Activated T-cell treated with anti-CD3 and anti-CD28 coated beads, Interleukin-2, amount 50 U/mL, for 1 hour (primary cell): ENCODE data around the gene KIF20B.
"Not testable (repeated sequence)": the region's sequence is repeated elsewhere in the genome, so short reads cannot be mapped to it uniquely, and the experiment has no call there.

Experiments
- DNase-seq: peaks from one replicate; pipeline ENCODE4 v3.0.0-alpha.2; 2020

KIF20B gene

DNA sequence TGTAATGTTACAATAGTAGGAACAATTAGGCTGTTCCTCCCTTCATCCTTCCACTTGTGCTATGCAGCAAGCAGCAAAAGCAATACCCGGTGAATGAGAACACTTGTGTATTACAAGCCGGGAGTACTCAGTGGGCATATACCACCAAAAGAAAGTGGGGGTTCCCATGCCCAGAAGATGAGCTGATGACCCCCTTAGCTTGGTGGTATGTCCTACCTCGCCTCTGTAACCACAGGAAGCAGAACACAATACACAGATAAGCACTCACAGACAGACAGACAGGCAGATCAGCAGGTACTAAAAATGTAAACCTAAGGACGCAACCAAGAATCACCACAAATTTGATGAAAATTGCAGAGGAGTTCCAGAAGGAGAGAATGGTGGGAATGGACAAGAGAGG is 15.5 kb upstream of the KIF20B start:
- DNase-seq: no peak

DNA sequence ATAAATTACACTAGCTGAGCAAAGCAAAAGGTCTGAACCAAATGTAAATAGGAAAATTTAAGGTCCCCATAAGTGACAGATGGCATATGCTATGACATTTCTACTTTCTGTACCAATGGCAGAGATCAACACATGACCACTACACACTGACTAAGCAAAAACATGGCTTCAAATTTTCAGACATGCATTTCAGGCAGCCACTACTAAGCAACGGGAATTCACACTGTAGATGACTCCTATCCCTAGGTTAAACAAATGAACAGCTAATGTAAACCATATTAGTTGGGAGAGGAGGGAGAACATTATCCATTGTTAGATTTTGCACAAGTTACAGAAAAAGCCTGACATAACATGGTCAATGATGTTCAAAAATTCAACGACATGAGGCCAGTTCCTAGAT is 11.4 kb upstream of the KIF20B start:
- DNase-seq: no peak

DNA sequence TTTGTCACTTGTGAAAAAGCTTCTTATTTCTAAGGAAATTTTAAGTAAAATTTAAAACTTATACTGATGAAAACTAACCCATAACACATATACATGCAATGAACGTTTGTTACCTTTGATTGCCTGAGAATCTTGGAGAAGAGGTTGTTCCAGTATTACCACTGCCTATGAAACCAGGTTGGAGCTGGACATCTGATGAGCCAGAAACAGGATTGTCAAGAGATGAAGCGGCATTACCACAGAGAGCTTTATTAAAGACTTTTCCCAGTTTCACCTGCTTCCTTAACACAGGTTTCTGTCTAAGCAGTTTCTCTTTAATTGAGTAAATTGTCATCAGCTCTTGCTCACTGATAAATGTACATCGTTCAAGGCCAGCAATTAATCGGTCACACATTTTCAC is 9.0 kb upstream of the KIF20B start:
- no peak for DNase-seq

- DNase-seq: no peak
These were observed 8.2 kb upstream of the KIF20B start for GRCh38 chr10:89693176-89693575.

DNA sequence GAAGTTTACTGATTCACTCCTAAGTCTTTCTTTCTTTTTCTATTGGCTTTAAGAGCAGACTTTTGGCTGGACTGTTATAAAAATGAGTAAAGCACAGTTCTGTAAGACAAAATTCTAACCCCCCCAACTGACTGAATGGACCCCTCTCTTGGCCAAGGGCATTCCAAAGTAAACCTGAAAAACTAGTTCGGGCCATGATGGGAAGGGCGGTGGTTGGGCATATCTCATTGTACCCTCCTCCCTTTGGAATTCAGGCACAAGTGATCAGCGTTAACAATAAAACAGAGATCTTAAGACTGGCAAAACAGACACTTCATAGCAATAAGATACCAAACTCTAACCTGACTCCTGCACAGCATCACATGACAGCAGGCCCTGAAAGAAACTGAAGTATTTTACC is 6.1 kb upstream of the KIF20B start:
- DNase-seq: no peak

GRCh38 chr10:89697946-89698345 is 3.4 kb upstream of the KIF20B start:
- DNase-seq: no peak

DNA sequence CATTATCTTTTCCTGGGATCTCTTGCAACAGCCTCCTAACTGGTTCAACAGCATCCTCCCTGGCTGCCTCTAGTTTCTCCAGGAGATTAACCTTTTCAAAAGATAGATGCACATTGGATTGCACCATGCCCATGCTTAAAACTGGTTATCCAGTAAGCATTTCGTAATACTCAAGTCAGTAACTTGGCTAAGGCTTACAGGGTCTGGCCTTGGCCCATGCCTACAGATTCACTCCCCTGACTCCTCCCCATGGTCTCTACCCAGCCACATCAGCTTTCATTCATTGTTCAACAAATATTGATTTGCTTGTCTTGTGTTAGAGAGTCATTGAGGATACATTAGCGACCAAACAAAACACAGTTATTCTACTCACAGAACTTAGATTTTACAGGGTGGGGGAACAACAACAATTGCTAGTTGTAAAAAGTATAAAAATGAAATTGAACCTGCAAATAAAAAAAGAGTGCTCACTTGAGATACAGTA is 1.8 kb upstream of the KIF20B start:
- DNase-seq: no peak

DNA sequence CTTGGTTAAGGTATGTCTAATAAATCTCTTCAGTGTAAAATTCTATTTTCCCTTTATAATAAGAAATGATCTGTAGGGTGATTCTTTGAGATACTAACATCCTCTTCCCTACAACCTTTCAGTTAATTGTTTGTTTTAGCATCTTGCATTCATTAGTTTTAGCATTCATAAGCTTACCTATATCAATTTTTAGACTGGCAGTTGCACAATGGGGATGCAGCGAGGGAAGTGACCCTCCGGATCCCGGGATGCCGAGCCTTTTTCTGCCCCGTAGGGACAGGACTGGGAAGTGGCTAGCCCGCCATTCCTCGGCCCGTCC is 508 bp upstream of the KIF20B start:
- no peak for DNase-seq

DNA sequence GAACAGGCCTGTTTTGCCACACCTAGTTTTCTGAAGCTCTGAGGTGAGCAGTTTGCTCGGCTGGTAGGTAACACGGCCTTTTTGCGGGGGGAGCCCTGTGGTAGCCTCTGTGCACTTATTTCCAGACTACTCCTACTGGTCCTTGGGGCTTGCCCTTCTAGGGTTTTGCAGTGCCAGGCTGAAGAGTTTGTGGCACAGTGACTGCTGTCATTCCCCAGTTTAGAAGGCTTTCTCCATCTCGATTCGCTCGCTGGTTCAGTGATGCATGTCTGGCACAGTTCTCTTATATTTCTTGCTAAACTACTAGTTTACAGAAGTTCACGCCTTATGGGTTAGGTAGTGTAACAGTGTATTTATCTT is 711 bp downstream of the KIF20B start:
- DNase-seq: peak; percentile 26

DNA sequence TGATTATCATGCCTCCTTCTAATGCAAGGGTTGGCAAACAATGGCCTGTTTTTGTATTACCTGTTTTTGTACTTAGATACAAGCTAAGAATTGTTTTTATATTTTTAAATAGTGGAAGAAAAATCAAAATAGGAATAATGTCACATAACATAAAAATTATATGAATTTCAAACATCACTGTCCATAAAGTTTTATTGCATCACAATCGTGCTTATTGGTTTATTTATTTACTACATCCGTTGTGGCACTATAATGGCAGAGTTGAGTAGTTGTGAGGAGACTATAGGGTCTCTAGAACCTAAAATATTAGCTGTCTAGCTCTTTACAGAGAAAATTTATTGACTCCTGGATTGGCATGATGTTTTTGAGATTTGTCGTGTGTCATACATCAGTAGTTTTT is 4.1 kb downstream of the KIF20B start:
- DNase-seq: no peak

- no peak for DNase-seq
These were observed 4.6 kb downstream of the KIF20B start for GRCh38 chr10:89706011-89706410.

GRCh38 chr10:89707372-89707771 is 6.0 kb downstream of the KIF20B start:
- DNase-seq: no peak

- DNase-seq: no peak
These were observed 9.4 kb downstream of the KIF20B start for GRCh38 chr10:89710753-89711152.

DNA sequence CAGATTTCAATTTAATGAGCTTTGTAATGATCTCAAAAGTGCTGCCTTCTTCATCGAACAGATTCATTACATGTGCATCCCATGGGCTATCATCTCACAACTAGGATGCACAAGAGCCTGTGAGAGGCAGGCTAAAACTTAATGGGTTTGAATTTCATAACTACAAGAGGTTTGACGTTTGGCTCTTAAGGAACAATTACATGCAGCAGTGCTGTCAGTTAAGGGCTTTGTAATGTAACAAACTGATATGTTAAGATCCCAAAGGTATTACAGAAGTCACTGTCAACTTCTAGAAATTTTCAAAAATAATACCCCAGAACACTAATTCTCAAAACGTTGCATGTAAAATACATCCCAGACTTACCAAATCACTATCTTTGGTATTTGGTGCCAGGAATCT is 33.2 kb downstream of the KIF20B start:
- no peak for DNase-seq

DNA sequence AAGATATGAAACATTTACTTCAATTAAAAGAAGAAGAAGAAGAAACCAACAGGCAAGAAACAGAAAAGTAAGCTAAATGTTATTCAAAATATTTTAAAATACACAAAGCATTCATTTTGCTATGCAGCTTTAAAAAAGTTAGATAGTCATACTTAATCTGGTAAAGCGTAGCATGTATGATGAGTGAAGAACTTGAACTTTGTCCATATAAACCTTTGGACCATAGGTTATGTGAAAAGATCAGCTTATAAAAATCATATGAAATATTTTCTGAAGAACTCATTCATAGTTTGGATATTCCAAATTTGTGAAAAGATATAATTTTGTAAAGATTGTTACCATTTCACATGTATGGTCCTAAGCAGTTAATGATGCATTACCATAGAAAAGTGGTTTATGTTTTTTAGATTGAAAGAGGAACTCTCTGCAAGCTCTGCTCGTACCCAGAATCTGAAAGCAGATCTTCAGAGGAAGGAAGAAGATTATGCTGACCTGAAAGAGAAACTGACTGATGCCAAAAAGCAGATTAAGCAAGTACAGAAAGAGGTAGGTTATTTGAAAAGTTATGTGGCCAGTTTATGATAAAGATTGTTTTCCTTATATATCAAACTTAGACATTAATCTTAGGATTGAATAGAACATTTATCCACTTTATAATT is 37.3 kb downstream of the KIF20B start:
- no peak for DNase-seq

GRCh38 chr10:89741126-89741762 is 39.9 kb downstream of the KIF20B start:
- DNase-seq: no peak

GRCh38 chr10:89744026-89744425 is 42.6 kb downstream of the KIF20B start:
- DNase-seq: no peak

- no peak for DNase-seq
These were observed 44.5 kb downstream of the KIF20B start for GRCh38 chr10:89745903-89746302.

- no peak for DNase-seq
These were observed 49.1 kb downstream of the KIF20B start for GRCh38 chr10:89750441-89750840.

DNA sequence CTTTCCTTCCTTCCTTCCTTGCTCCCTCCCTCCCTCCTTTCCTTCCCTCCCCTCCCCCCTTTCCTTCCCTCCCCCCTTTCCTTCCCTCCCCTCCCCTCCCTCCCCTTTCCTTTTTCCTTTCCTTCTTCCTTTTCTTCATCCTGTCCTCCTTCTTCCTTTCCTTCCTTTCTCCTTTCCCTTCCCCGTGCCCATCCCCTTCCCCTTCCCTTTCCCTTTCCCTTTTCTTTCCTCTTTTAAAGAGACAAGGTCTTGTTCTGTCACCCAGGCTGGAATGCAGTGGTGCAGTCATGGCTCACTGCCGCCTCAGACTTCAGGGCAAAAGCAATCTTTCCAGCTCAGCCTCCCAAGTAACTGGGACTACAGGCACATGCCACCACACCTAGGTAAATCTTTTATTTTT is 54.0 kb downstream of the KIF20B start:
- DNase-seq: no peak

DNA sequence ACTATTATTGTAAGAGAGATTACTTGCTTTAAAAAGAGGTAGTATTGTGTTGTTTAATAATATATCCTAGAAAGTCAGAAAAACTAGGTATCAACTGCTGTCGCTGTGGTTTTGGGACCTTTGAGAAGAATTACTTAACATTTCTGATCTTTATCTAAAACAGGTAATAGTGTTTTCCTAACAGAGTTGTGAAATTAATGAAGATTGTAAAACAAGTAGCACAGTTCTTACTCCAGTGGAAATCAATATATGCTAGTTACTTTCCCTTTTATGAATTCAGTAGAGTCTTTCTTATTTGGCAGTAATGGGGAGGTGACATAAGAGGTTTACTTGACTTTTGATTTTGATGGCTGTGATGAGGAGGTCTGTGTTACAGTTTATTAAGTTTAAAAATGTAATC is 58.1 kb downstream of the KIF20B start:
- DNase-seq: no peak

DNA sequence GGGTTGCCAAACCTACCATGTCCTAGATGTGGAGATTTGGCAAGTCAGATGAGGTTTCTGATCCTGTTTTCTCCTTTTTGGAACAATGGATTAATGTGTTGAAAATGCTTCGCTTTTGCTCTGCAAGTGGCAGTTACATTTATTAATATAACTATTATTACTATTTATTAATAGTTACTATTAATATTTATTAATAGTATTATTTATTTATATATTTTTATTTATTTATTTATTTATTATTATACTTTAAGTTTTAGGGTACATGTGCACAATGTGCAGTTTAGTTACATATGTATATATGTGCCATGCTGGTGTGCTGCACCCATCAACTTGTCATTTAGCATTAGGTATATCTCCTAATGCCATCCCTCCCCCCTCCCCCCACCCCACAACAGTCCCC is 62.3 kb downstream of the KIF20B start:
- not testable (repeated sequence) for DNase-seq

GRCh38 chr10:89771684-89772083 is 70.3 kb downstream of the KIF20B start:
- no peak for DNase-seq

- no peak for DNase-seq
These were observed 71.7 kb downstream of the KIF20B start for GRCh38 chr10:89773081-89773480.

GRCh38 chr10:89776665-89777064 is 75.3 kb downstream of the KIF20B start:
- no peak for DNase-seq
